ENCODE data around the gene CEP112. TPM values are rescaled to one million over a fixed set of nuclear protein-coding genes. Genes with fewer than 3 reads are reported as not detected.

The CEP112 gene
- total and polyA plus RNA-seq, 4 donors = 5.9 to 32.9 (median 18.8) TPM

- no peak for TF ChIP-seq CTCF (IDR thresholded peaks at IDR 0.05; ENCODE audit: control extremely low read depth, extremely low read depth)
- no peak overlapping the region for H3K27ac ChIP-seq (ENCODE audit: low read depth in 1 of 2, low read length in 1 of 2)
- WGBS, 2 donors = 68 to 80% methylated on average over 6 of the region's 6 CpGs
- no peak for DNase-seq
- no peaks in the 10 kb centered on the region for H3K27me3 ChIP-seq (ENCODE audit: control insufficient read depth in 3 of 3, insufficient read depth in 3 of 3, low read length in 2 of 3)
- H3K4me3 ChIP-seq = no peak overlapping the region
- H3K9me3 ChIP-seq (ENCODE audit: control insufficient read depth in 4 of 4, insufficient read depth in 3 of 4, low read length in 3 of 4) = no peaks in the 10 kb centered on the region
- H3K9ac ChIP-seq (ENCODE audit: insufficient read depth in 1 of 2, low read length in 2 of 2) = no peak overlapping the region
- H3K4me1 ChIP-seq (ENCODE audit: control insufficient read depth in 5 of 5, insufficient read depth in 5 of 5, low read length in 5 of 5) = no peaks in the 10 kb centered on the region
- no peaks in the 10 kb centered on the region for H3K36me3 ChIP-seq (ENCODE audit: control insufficient read depth in 4 of 4, insufficient read depth in 4 of 4, low read length in 4 of 4)
- ATAC-seq (ENCODE audit: insufficient read depth, low FRiP score) = no peak
Observed at GRCh38 chr17:65886315-65887245, 305.4 kb downstream of the CEP112 start.

GRCh38 chr17:65885541-65886312 lies 306.2 kb downstream of the CEP112 start:
- Histone ChIP-seq H3K4me1 (ENCODE audit: control insufficient read depth in 5 of 5, insufficient read depth in 5 of 5, low read length in 5 of 5) (no peaks in the 10 kb centered on the region), H3K4me3 (no peak overlapping the region), H3K9me3 (ENCODE audit: control insufficient read depth in 4 of 4, insufficient read depth in 3 of 4, low read length in 3 of 4) (no peaks in the 10 kb centered on the region), H3K27me3 (ENCODE audit: control insufficient read depth in 3 of 3, insufficient read depth in 3 of 3, low read length in 2 of 3) (no peaks in the 10 kb centered on the region), H3K9ac (ENCODE audit: insufficient read depth in 1 of 2, low read length in 2 of 2) (no peak overlapping the region), H3K27ac (ENCODE audit: low read depth in 1 of 2, low read length in 1 of 2) (no peak overlapping the region), H3K36me3 (ENCODE audit: control insufficient read depth in 4 of 4, insufficient read depth in 4 of 4, low read length in 4 of 4) (no peaks in the 10 kb centered on the region)
- ATAC-seq (ENCODE audit: insufficient read depth, low FRiP score) (no peak), DNase-seq (no peak)
- 86 to 92% methylated on average over 6 of the region's 6 CpGs for WGBS, 2 donors
- no peak for TF ChIP-seq CTCF (IDR thresholded peaks at IDR 0.05; ENCODE audit: control extremely low read depth, extremely low read depth)

GRCh38 chr17:65876985-65877384 lies 314.9 kb downstream of the CEP112 start:
- Histone ChIP-seq H3K36me3 (ENCODE audit: control insufficient read depth in 4 of 4, insufficient read depth in 4 of 4, low read length in 4 of 4) (peaks cover 0 to 3% (median 0%) of the 10 kb centered on the region in 4 donors), H3K9me3 (ENCODE audit: control insufficient read depth in 4 of 4, insufficient read depth in 3 of 4, low read length in 3 of 4) (peaks cover 5 to 11% (median 7%) of the 10 kb centered on the region in 4 donors), H3K9ac (ENCODE audit: insufficient read depth in 1 of 2, low read length in 2 of 2) (no peak overlapping the region), H3K27me3 (ENCODE audit: control insufficient read depth in 3 of 3, insufficient read depth in 3 of 3, low read length in 2 of 3) (no peaks in the 10 kb centered on the region), H3K4me1 (ENCODE audit: control insufficient read depth in 5 of 5, insufficient read depth in 5 of 5, low read length in 5 of 5) (no peaks in the 10 kb centered on the region), H3K4me3 (no peak overlapping the region), H3K27ac (ENCODE audit: low read depth in 1 of 2, low read length in 1 of 2) (no peak overlapping the region)
- ATAC-seq (ENCODE audit: insufficient read depth, low FRiP score) (no peak), DNase-seq (no peak)
- WGBS, 2 donors = 90 to 91% methylated on average over 4 of the region's 4 CpGs
- no peak for TF ChIP-seq CTCF (IDR thresholded peaks at IDR 0.05; ENCODE audit: control extremely low read depth, extremely low read depth)

Measured in lung (tissue), 12 donors.